AG09309 (cell line): ENCODE measurements around the gene MTREX.

Source experiments
- DNase-seq: peaks from one replicate; pipeline ENCODE4 v3.0.0-alpha.2; 2010; ENCODE audit warnings: low read depth
- H3K4me3 ChIP-seq: 2 replicates; pipeline ENCODE4 v1.5.1; 2011; ENCODE audit warnings: mild to moderate bottlenecking, low read depth, low read length, moderate library complexity; ENCODE audit not compliant: control insufficient read depth
- TF ChIP-seq, protein P1 (sequence below): IDR thresholded peaks from 2 replicates; pipeline ENCODE4 v1.5.1; 2011; ENCODE audit warnings: mild to moderate bottlenecking, low read depth, low read length, inconsistent platforms; ENCODE audit not compliant: insufficient read depth, control insufficient read depth; ENCODE audit errors: missing control alignments

MTREX gene

DNA sequence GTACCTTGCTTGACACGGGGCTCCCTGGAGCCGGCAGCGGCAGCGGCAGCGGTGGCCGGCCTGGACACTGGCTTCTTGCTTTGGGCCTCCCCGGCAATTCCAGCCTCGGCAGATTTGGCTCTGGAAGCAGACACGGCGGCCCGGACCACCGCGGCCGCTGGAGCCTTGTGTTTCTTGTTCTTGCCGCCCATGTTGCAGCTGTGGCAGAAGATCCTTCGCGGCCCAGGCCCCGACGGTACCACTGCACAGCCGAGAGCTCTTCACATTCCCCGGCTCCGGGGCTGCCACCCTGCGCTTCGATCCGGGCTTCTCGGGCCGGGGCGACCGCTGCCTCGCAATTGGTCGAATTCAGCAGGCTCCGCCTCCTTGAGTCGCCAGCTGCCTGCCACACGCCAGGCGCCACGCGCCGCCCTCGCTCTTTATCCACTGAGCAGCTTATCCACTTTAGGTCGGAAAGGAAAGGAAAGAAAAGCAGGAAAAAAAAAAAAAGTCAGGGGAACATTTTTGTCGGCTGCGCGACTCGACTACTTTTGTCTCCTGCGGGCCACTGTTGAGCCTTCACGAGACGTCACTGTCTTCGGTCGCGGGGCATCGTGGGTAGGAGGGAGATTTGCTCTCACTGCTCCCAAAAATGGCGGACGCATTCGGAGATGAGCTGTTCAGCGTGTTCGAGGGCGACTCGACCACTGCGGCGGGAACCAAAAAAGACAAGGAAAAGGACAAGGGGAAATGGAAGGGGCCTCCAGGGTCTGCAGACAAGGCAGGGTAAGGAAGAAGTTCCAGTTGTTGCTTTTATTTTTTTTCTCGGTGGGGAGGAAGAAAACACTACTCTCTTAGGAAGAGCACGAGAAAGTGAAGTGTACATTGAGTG is at the start of gene MTREX, which contains the start of gene DHX29:
TSS of gene MTREX (plus strand) at position 607 of the 871 bp plus-strand sequence. CDS start at position 632, 25 bp downstream.
TSS of gene DHX29 (minus strand) at position 312 of the 871 bp plus-strand sequence. CDS start at position 191, 121 bp downstream.
- peak within 1 kb of the TSS; percentile 90 for H3K4me3 ChIP-seq
- peak; percentile 67 for DNase-seq
- TF ChIP-seq, protein P1, sequence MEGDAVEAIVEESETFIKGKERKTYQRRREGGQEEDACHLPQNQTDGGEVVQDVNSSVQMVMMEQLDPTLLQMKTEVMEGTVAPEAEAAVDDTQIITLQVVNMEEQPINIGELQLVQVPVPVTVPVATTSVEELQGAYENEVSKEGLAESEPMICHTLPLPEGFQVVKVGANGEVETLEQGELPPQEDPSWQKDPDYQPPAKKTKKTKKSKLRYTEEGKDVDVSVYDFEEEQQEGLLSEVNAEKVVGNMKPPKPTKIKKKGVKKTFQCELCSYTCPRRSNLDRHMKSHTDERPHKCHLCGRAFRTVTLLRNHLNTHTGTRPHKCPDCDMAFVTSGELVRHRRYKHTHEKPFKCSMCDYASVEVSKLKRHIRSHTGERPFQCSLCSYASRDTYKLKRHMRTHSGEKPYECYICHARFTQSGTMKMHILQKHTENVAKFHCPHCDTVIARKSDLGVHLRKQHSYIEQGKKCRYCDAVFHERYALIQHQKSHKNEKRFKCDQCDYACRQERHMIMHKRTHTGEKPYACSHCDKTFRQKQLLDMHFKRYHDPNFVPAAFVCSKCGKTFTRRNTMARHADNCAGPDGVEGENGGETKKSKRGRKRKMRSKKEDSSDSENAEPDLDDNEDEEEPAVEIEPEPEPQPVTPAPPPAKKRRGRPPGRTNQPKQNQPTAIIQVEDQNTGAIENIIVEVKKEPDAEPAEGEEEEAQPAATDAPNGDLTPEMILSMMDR, result no peak

DNA sequence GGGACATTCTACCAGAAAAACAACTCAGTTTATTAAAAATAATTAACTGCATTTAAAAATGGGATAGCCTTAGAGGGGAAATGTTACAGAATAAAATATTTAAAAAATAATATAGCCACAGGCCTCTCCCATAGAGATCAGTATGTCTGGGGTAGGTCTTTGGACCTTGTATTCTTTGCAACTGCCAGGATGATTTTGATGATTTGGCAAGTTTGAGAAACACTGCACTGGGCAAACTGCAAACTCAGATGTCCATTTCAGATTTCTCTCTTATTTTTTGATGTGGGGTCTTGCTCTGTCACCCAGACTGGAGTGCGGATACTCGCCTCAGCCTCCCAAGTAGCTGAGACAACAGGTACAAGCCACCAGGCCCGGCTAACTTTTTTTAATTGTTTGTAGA is 49.5 kb upstream of the MTREX start:
- TF ChIP-seq, protein P1, result no peak

DNA sequence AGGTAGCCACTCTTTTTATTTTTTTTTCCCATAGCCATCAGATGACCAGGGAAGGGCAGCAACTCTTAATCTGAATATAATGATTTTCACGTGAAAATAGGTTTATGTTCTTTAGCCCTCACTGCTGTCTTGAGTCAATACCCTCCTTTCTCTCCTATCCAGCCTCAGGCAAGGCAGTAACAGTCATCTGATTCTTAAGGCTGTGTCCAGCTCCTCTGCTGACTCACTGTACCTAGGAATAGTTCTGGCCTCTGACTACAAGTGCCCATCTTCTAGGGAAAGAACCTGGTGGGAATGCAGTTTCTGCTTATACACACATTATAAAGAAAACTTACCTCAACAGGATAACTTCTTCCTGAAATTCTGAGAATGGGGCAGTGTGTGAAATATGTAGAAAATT is 31.0 kb upstream of the MTREX start:
- TF ChIP-seq, protein P1, result no peak
- DNase-seq, result peak; percentile 10
- no peak overlapping the region for H3K4me3 ChIP-seq

More for the DNA sequence above, 49.5 kb upstream of the MTREX start:
- DNase-seq, result no peak
- no peak overlapping the region for H3K4me3 ChIP-seq

DNA sequence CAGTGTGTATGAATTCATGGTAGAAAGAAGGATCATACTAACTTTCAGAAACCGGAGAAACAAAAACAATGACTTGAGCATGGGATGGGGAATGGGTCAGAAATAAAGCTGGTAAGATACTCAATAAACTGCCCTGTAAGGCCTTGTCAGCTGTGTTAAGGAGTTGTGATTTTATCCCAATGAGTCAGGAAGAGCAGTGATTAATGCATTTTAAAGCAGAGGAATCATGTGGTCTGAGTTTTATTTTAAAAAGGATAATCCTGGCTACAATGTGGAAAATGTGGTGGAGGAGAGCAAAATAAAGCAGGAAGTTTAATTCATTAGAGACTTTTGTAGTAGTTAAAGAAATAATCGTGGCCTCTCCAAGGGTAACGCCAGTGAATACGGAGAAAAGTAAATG is 29.0 kb upstream of the MTREX start:
- H3K4me3 ChIP-seq, result no peak overlapping the region
- TF ChIP-seq, protein P1, result no peak
- DNase-seq, result no peak

DNA sequence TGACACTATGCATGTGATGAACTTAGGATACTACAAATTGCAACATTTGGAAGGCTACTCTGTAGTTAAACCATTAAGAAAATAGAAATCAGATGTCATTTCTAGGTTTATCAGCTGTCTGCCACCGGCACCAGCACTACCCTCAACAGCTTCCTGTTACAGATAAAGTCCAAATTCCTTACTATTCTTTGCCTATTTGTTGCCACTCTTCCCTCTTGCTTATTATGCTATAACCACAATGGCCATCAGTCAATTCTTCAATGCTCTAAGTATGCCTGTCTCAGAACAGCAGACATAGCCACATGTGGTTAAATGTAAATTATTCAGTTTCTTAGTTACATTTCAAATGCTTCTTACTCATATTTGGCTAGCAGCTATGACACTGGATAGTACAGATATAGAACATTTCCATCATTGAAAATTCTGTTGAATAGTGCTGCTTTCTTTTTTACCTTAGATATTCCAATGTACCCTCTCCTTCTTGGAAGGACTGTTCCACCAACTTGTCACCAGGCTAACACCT is 21.3 kb upstream of the MTREX start:
- TF ChIP-seq, protein P1, result no peak
- no peak overlapping the region for H3K4me3 ChIP-seq
- DNase-seq, result no peak

DNA sequence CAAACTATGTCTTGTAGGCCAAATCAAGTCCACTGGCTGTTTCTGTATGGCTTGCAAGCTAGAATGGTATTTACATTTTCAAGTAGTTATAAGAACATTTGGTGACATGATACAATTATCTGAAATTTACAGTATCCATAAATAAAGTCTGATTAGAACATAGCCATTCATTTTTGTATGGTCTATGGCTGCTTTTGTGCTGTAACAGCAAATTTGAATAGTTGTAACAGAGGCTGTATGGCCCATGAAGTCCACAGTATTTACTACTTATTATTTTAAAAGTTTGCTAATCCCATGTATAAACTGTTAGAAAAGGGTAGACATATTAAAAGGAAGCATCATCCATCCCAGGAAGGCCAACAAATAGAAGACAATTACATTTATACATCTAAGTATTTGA is 18.0 kb upstream of the MTREX start:
- H3K4me3 ChIP-seq, result no peak overlapping the region
- TF ChIP-seq, protein P1, result no peak
- DNase-seq, result no peak
